NT2/D1 (cell line): ENCODE results near the gene STAT6.
"Not testable (repeated sequence)": the region's sequence is repeated elsewhere in the genome, so short reads cannot be mapped to it uniquely, and the experiment has no call there.

Experiments used
- SUZ12 ChIP-seq: IDR thresholded peaks from 2 replicates; pipeline ENCODE4 v1.6.1; 2011; ENCODE audit not compliant: insufficient read length, insufficient read depth; ENCODE audit errors: extremely low read depth
- ZNF274 ChIP-seq: IDR thresholded peaks from 2 replicates; pipeline ENCODE4 v1.6.1; 2011; ENCODE audit warnings: mild to moderate bottlenecking, low read depth, low read length

- not testable (repeated sequence) for TF ChIP-seq ZNF274, SUZ12
Observed at GRCh38 chr12:57073566-57074450, 37.4 kb downstream of the STAT6 start.
